GM21619 (cell line): ENCODE measurements around the gene TDRD3.

ENCODE experiments used
- ATAC-seq: cut with Tn5 transposase; IDR thresholded peaks from one replicate; pipeline ENCODE4 v1.9.1; 2021; ENCODE audit not compliant: unreplicated experiment

Gene TDRD3

GRCh38 chr13:60448907-60449510 is 52.0 kb downstream of the TDRD3 start:
- ATAC-seq: peak; percentile 74

GRCh38 chr13:60453490-60453889 is 56.5 kb downstream of the TDRD3 start:
- no peak for ATAC-seq

GRCh38 chr13:60454425-60454824 is 57.4 kb downstream of the TDRD3 start:
- ATAC-seq: no peak

GRCh38 chr13:60463787-60464186 is 66.8 kb downstream of the TDRD3 start:
- ATAC-seq: no peak

- ATAC-seq: no peak
Observed at GRCh38 chr13:60467098-60467497, 70.1 kb downstream of the TDRD3 start.

GRCh38 chr13:60479273-60479672 is 82.3 kb downstream of the TDRD3 start:
- ATAC-seq: no peak

- ATAC-seq: no peak
Observed at GRCh38 chr13:60482012-60482411, 85.0 kb downstream of the TDRD3 start.

- no peak for ATAC-seq
Observed at GRCh38 chr13:60484865-60485264, 87.8 kb downstream of the TDRD3 start.

- no peak for ATAC-seq
Observed at GRCh38 chr13:60491531-60491930, 94.5 kb downstream of the TDRD3 start.

- no peak for ATAC-seq
Observed at GRCh38 chr13:60492187-60492586, 95.2 kb downstream of the TDRD3 start.

- peak; percentile 61 for ATAC-seq
Observed at GRCh38 chr13:60494296-60494695, 97.3 kb downstream of the TDRD3 start.

- ATAC-seq: no peak
Observed at GRCh38 chr13:60501236-60501635, 104.2 kb downstream of the TDRD3 start.

- ATAC-seq: no peak
Observed at GRCh38 chr13:60509601-60510386, 112.8 kb downstream of the TDRD3 start.

GRCh38 chr13:60511637-60512036 is 114.6 kb downstream of the TDRD3 start:
- no peak for ATAC-seq

- ATAC-seq: no peak
Observed at GRCh38 chr13:60514891-60515290, 117.9 kb downstream of the TDRD3 start.

GRCh38 chr13:60519496-60519895 is 122.5 kb downstream of the TDRD3 start:
- no peak for ATAC-seq

- ATAC-seq: no peak
Observed at GRCh38 chr13:60520902-60521569, 124.0 kb downstream of the TDRD3 start.

- no peak for ATAC-seq
Observed at GRCh38 chr13:60538566-60538965, 141.5 kb downstream of the TDRD3 start.

GRCh38 chr13:60540276-60540675 is 143.3 kb downstream of the TDRD3 start:
- ATAC-seq: no peak

GRCh38 chr13:60562096-60562780 is 165.2 kb downstream of the TDRD3 start:
- ATAC-seq: no peak

- no peak for ATAC-seq
Observed at GRCh38 chr13:60571571-60571970, 174.6 kb downstream of the TDRD3 start.
